HepG2 (cell line): ENCODE results near the gene PTHLH. TPM values are rescaled to one million over a fixed set of nuclear protein-coding genes. Genes with fewer than 3 reads are reported as not detected.

ENCODE experiments used
- ATAC-seq: fragments of 200-7000 bp; cut with Tn5 transposase; 3 replicates; pipeline ENCODE4 v1.9.1; 2020; ENCODE audit warnings: mild to moderate bottlenecking, moderate library complexity
- BruUV-seq: library from RNA; stranded (reverse); fragments of 400-500 nt; replicated peaks from 2 replicates; lab custom pipeline; 2021; lab: Mats Ljungman, UMichigan
- CTCF ChIA-PET: fragments of 300-600 bp; formaldehyde crosslinking; extraction: SDS; loops from one replicate; lab custom pipeline; 2021; ENCODE audit warnings: low total read pairs, inconsistent platforms, low intra/inter-chr PET ratio; lab: Yijun Ruan, JAX
- POLR2A ChIA-PET: fragments of 350-600 bp; sonication (Branson Sonifier 250); formaldehyde crosslinking; loops from one replicate; lab custom pipeline; 2020; ENCODE audit warnings: antibody characterized with exemption, inconsistent platforms; lab: Yijun Ruan, JAX
- DNase-seq: peaks from one replicate; pipeline ENCODE4 v3.0.0-alpha.2; 2015; ENCODE audit warnings: low spot score
- FAIRE-seq: peaks from 3 replicates; lab custom pipeline; 2011; peaks lifted over from hg19 to GRCh38; lab: Jason Lieb, UNC
- H2AFZ ChIP-seq: one replicate; pipeline ENCODE4 v1.6.1; 2011; ENCODE audit warnings: low read length, inconsistent platforms
- H3K27ac ChIP-seq: fragments of 300-600 bp; 3 replicates; pipeline ENCODE4 v1.8.0; 2011; ENCODE audit warnings: mixed run types, mild to moderate bottlenecking, mixed read lengths, low read length, inconsistent platforms; ENCODE audit not compliant: insufficient read depth; ENCODE audit errors: extremely low read length
- H3K27me3 ChIP-seq, 2 experiments: fragments of 200-600 bp in 1 of 2; 2 replicates in 1 of 2; 3 replicates in 1 of 2; pipeline versions ENCODE4 v1.6.0 to v1.8.0; 2011; ENCODE audit warnings: low read length in 2 of 2, mild to moderate bottlenecking in 2 of 2, moderate library complexity in 2 of 2, inconsistent platforms in 1 of 2; ENCODE audit not compliant: insufficient read depth in 2 of 2, control insufficient read depth in 1 of 2
- H3K36me3 ChIP-seq, 2 experiments: fragments of 200-600 bp in 1 of 2; replicated peaks in 1 of 2; 2 replicates in 1 of 2; 3 replicates in 1 of 2; pipeline versions ENCODE4 v1.5.1 to v1.8.0; 2011; ENCODE audit warnings: low read length in 2 of 2, inconsistent platforms in 1 of 2; ENCODE audit not compliant: insufficient read depth in 2 of 2, control insufficient read depth in 1 of 2
- H3K4me1 ChIP-seq: 2 replicates; pipeline ENCODE4 v1.5.1; 2012; ENCODE audit warnings: low read length, inconsistent platforms; ENCODE audit not compliant: insufficient read depth
- H3K4me2 ChIP-seq: 2 replicates; pipeline ENCODE4 v1.6.0; 2011; ENCODE audit warnings: low read depth, low read length, inconsistent platforms
- H3K4me3 ChIP-seq, 3 experiments: fragments of 200-600 bp in 1 of 3; sonication (generic), shearing (Covaris generic) in 1 of 3; replicated peaks in 1 of 3; 2 replicates each; pipeline ENCODE4 v1.5.1; 2011 to 2016; ENCODE audit warnings: low read length in 3 of 3, inconsistent platforms in 2 of 3, low read depth in 2 of 3, mild to moderate bottlenecking in 2 of 3, control low read depth in 1 of 3, mixed read lengths in 1 of 3; ENCODE audit not compliant: insufficient read depth in 1 of 3
- H3K79me2 ChIP-seq: one replicate; pipeline ENCODE4 v1.6.1; 2011; ENCODE audit warnings: low read length, inconsistent platforms; ENCODE audit not compliant: insufficient read depth
- H3K9ac ChIP-seq: 2 replicates; pipeline ENCODE4 v1.6.0; 2011; ENCODE audit warnings: mild to moderate bottlenecking, low read depth, low read length, inconsistent platforms; ENCODE audit not compliant: insufficient read depth
- H3K9me3 ChIP-seq: 2 replicates; pipeline ENCODE4 v1.5.1; 2012; ENCODE audit warnings: mild to moderate bottlenecking, low read length
- H4K20me1 ChIP-seq: 2 replicates; pipeline ENCODE4 v1.6.0; 2011; ENCODE audit warnings: inconsistent platforms, mild to moderate bottlenecking, low read length, moderate library complexity; ENCODE audit not compliant: insufficient read depth
- NFYB ChIP-seq: sonication (generic); formaldehyde crosslinking; IDR thresholded peaks from 2 replicates; pipeline ENCODE4 v1.4.0; 2020; ENCODE audit warnings: missing genetic modification reagents
- NR1H2 ChIP-seq: sonication (generic); formaldehyde crosslinking; IDR thresholded peaks from 2 replicates; pipeline ENCODE4 v1.8.1; 2022; ENCODE audit warnings: low read depth, missing genetic modification reagents, borderline replicate concordance
- NR2F6 ChIP-seq, 2 experiments: IDR thresholded peaks; 2 replicates each; pipeline ENCODE4 v1.6.1; 2016; ENCODE audit warnings: antibody characterized with exemption in 1 of 2, mild to moderate bottlenecking in 1 of 2
- STAT5B ChIP-seq: sonication (generic); formaldehyde crosslinking; IDR thresholded peaks from 2 replicates; pipeline ENCODE4 v1.4.0; 2020; ENCODE audit warnings: missing genetic modification reagents
- ZFAT ChIP-seq: sonication (generic); formaldehyde crosslinking; conservative IDR thresholded peaks from 2 replicates; pipeline ENCODE4 v1.8.1; 2023; ENCODE audit warnings: missing genetic modification reagents, inconsistent platforms
- ZNF562 ChIP-seq: sonication (generic); formaldehyde crosslinking; IDR thresholded peaks from 2 replicates; pipeline ENCODE4 v1.8.0; 2022; ENCODE audit warnings: missing genetic modification reagents, borderline replicate concordance
- WGBS: methylation state at CpG from one replicate; pipeline ENCODE4 v1.1.6; 2017; ENCODE audit warnings: low lambda C conversion rate; 5-methylcytosine and 5-hydroxymethylcytosine counted together
- in situ Hi-C: cut with HindIII; loops from 2 replicates; pipeline ENCODE4 v1.10.0; 2017; ENCODE audit warnings: low pct_unique_long_range_greater_than_20kb; ENCODE audit not compliant: extremely low pct_ligation_motif_present
- intact Hi-C: fragments of 100-400 bp; cut with micrococcal nuclease; formaldehyde crosslinking; loops from one replicate; pipeline ENCODE4 v1.10.0; 2022; ENCODE audit not compliant: unreplicated experiment
- polyA plus RNA-seq, 8 experiments: library from polyadenylated mRNA; depleted of rRNA in 3 of 8; stranded (reverse) in 7 of 8; unstranded in 1 of 8; fragments of >200 nt; fragmentation: Illumina TruSeq in 4 of 8; extraction: Trizol in 4 of 8; gene quantifications; 2 replicates each; pipeline versions ENCODE4 v1.2.1 to v1.2.3, GENCODE V29; 2011 to 2016; ENCODE audit warnings: low read depth in 4 of 8, missing spikeins in 1 of 8, mixed read lengths in 1 of 8; ENCODE audit not compliant: insufficient read depth in 1 of 8
- total RNA-seq, 5 experiments: library from RNA; depleted of rRNA; stranded (reverse); fragments of >200 nt; fragmentation: Illumina TruSeq; extraction: Trizol; gene quantifications; 2 replicates each; pipeline ENCODE4 v1.2.3, GENCODE V29; 2016; ENCODE audit warnings: low read depth in 1 of 5
- TF ChIP-seq, protein P1 (sequence below), 2 experiments: sonication (generic) in 1 of 2; formaldehyde crosslinking in 1 of 2; IDR thresholded peaks; 2 replicates each; pipeline versions ENCODE4 v1.5.1 to v1.6.1; 2011 to 2020; ENCODE audit warnings: borderline replicate concordance in 1 of 2, low read depth in 1 of 2, low read length in 1 of 2, mild to moderate bottlenecking in 1 of 2, missing genetic modification reagents in 1 of 2, moderate library complexity in 1 of 2

PTHLH gene
- total and polyA plus RNA-seq, 2 of the 13 experiments (the other 11 are each of a cell fraction or from before 2014, with no cell fraction given), result 0.22 TPM; not detected in 1

DNA sequence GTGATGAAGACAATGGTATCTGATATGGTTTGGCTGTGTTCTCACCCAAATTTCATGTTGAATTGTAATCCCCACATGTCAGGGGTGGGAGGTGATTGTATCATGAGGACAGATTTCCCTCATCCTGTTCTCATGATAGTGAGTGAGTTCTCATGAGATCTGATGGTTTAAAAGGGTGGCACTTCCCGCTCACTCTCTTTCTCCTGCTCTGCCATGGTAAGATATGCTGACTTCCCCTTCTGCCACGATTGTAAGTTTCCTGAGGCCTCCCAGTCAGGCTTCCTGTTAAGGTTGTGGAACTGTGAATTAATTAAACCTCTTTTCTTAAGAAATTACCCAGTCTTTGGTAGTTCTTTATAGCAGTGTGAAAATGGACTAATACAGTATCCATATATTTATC, 25.6 kb upstream of the PTHLH start:
- H4K20me1 ChIP-seq, result no peaks in the 10 kb centered on the region
- H3K4me2 ChIP-seq, result no peak overlapping the region
- no peaks in the 10 kb centered on the region for H3K4me1 ChIP-seq
- TF ChIP-seq NR2F6 (IDR thresholded peaks at IDR 0.05), result no peak
- no peak for TF ChIP-seq NR2F6 (CRISPR knock-in tag; IDR thresholded peaks at IDR 0.05)
- TF ChIP-seq STAT5B (CRISPR knock-in tag), result no peak
- TF ChIP-seq, protein P1, sequence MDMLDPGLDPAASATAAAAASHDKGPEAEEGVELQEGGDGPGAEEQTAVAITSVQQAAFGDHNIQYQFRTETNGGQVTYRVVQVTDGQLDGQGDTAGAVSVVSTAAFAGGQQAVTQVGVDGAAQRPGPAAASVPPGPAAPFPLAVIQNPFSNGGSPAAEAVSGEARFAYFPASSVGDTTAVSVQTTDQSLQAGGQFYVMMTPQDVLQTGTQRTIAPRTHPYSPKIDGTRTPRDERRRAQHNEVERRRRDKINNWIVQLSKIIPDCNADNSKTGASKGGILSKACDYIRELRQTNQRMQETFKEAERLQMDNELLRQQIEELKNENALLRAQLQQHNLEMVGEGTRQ (IDR thresholded peaks at IDR 0.05; ENCODE audit: low read depth, low read length), result no peak
- TF ChIP-seq, protein P1 (CRISPR knock-in tag; IDR thresholded peaks at IDR 0.05; ENCODE audit: borderline replicate concordance), result no peak
- TF ChIP-seq ZFAT, result no peak
- no peak for TF ChIP-seq NFYB (CRISPR knock-in tag)
- TF ChIP-seq ZNF562 (CRISPR knock-in tag), result no peak
- TF ChIP-seq NR1H2 (CRISPR knock-in tag), result no peak
- in situ Hi-C loops, result no loop called here
- H2AFZ ChIP-seq, result no peak overlapping the region
- WGBS, result 42% methylated on average over 2 of the region's 2 CpGs
- FAIRE-seq, result no peak
- H3K27ac ChIP-seq, result no peak overlapping the region
- H3K79me2 ChIP-seq, result no peaks in the 10 kb centered on the region
- H3K4me3 ChIP-seq, result no peak overlapping the region
- no peak for ATAC-seq
- intact Hi-C loops, result no loop called here
- no peaks in the 10 kb centered on the region for H3K9me3 ChIP-seq
- H3K9ac ChIP-seq, result no peak overlapping the region
- no TSS peak for BruUV-seq
- no peaks in the 10 kb centered on the region for H3K36me3 ChIP-seq
- H3K27me3 ChIP-seq, result peaks cover 0 to 1% of the 10 kb centered on the region in 2 experiments; a peak in 1 of 5 replicates
- DNase-seq, result no peak
- CTCF ChIA-PET, result no interaction called here
- POLR2A ChIA-PET, result interaction anchor here (1.0 kb wide), 1 partner anchor 23 kb away, joined by 3 read pairs; no protein-coding TSS in a partner anchor
